ENCODE results near the gene ARIH2. TPM values are rescaled to one million over a fixed set of nuclear protein-coding genes. Genes with fewer than 3 reads are reported as not detected.

Gene ARIH2
- total RNA-seq, 1 experiment from 2014 or later = 119 TPM

GRCh38 chr3:48970586-48970985 lies 51.9 kb downstream of the ARIH2 start:
- DNase-seq (ENCODE audit: low read depth) = no peak

GRCh38 chr3:48974076-48974864 lies 55.6 kb downstream of the ARIH2 start:
- no peak for DNase-seq (ENCODE audit: low read depth)

- no peak for DNase-seq (ENCODE audit: low read depth)
Observed at GRCh38 chr3:48979451-48979850, 60.8 kb downstream of the ARIH2 start.

GRCh38 chr3:48980295-48980694 lies 61.7 kb downstream of the ARIH2 start:
- DNase-seq (ENCODE audit: low read depth) = no peak

GRCh38 chr3:48982016-48982415 lies 63.4 kb downstream of the ARIH2 start:
- no peak for DNase-seq (ENCODE audit: low read depth)

- no peak for DNase-seq (ENCODE audit: low read depth)
Observed at GRCh38 chr3:48982686-48983085, 64.0 kb downstream of the ARIH2 start.

- DNase-seq (ENCODE audit: low read depth) = no peak
Observed at GRCh38 chr3:48983096-48983495, 64.5 kb downstream of the ARIH2 start.

GRCh38 chr3:48984663-48985062 lies 66.0 kb downstream of the ARIH2 start:
- peak; percentile 45 for DNase-seq (ENCODE audit: low read depth)

- no peak for DNase-seq (ENCODE audit: low read depth)
Observed at GRCh38 chr3:48985831-48986376, 67.3 kb downstream of the ARIH2 start.

GRCh38 chr3:48989126-48989795 lies 70.6 kb downstream of the ARIH2 start:
- no peak for DNase-seq (ENCODE audit: low read depth)

GRCh38 chr3:48989796-48990635 lies 71.4 kb downstream of the ARIH2 start, which contains the start of gene P4HTM:
TSS of gene P4HTM (plus strand) at chr3:48990241. CDS start at chr3:48990257, 16 bp downstream.
- peak; percentile 93 for DNase-seq (ENCODE audit: low read depth)

- DNase-seq (ENCODE audit: low read depth) = no peak
Observed at GRCh38 chr3:48990636-48991469, 72.2 kb downstream of the ARIH2 start.

- DNase-seq (ENCODE audit: low read depth) = no peak
Observed at GRCh38 chr3:48991851-48992545, 73.4 kb downstream of the ARIH2 start.

GRCh38 chr3:48993834-48994233 lies 75.2 kb downstream of the ARIH2 start:
- DNase-seq (ENCODE audit: low read depth) = no peak

GRCh38 chr3:48996640-48997039 lies 78.0 kb downstream of the ARIH2 start:
- DNase-seq (ENCODE audit: low read depth) = no peak

GRCh38 chr3:48997102-48997635 lies 78.5 kb downstream of the ARIH2 start:
- no peak for DNase-seq (ENCODE audit: low read depth)

GRCh38 chr3:48997714-48998637 lies 79.3 kb downstream of the ARIH2 start:
- DNase-seq (ENCODE audit: low read depth) = no peak

- DNase-seq (ENCODE audit: low read depth) = no peak
Observed at GRCh38 chr3:48999085-48999858, 80.6 kb downstream of the ARIH2 start.
